Omental fat pad (tissue), 4 donors: ENCODE results near the gene RNF112. TPM values are rescaled to one million over a fixed set of nuclear protein-coding genes. Genes with fewer than 3 reads are reported as not detected.

ENCODE experiments used
- ATAC-seq: fragments of 150-250 bp; one replicate; pipeline ENCODE4 v1.9.1; 2016; ENCODE audit warnings: mild to moderate bottlenecking, moderate library complexity; ENCODE audit not compliant: low FRiP score
- DNase-seq: peaks from one replicate; pipeline ENCODE4 v3.0.0-alpha.2; 2019; ENCODE audit warnings: low spot score
- CTCF ChIP-seq, 3 donors: fragments of 450-650 bp; IDR thresholded peaks; one replicate each; pipeline ENCODE4 v1.5.1; 2016 to 2017; ENCODE audit warnings: antibody characterized with exemption in 3 of 3, mild to moderate bottlenecking in 3 of 3, moderate library complexity in 2 of 3
- total RNA-seq, 4 donors: library from RNA; depleted of rRNA; stranded (reverse); fragments of >200 nt; gene quantifications; one replicate each; pipeline ENCODE4 v1.1.0, GENCODE V29; 2016

RNF112 gene
- total RNA-seq, 4 donors from 2014 or later = 0.44 to 3.0 (median 1.7) TPM

GRCh38 chr17:19374136-19374535 lies 36.9 kb upstream of the RNF112 start:
- DNase-seq (no peak), ATAC-seq (no peak)
- no peak for TF ChIP-seq CTCF (IDR thresholded peaks at IDR 0.05)

GRCh38 chr17:19375732-19376131 lies 35.3 kb upstream of the RNF112 start:
- no peak for TF ChIP-seq CTCF (IDR thresholded peaks at IDR 0.05)
- ATAC-seq (no peak), DNase-seq (no peak)

- ATAC-seq (no peak), DNase-seq (no peak)
- TF ChIP-seq CTCF (IDR thresholded peaks at IDR 0.05) = no peak
Measured at GRCh38 chr17:19376811-19377210, 34.2 kb upstream of the RNF112 start.

GRCh38 chr17:19377602-19378415 lies 33.2 kb upstream of the RNF112 start:
- DNase-seq (peak; percentile 81), ATAC-seq (peak; percentile 97)
- no peak for TF ChIP-seq CTCF (IDR thresholded peaks at IDR 0.05)

GRCh38 chr17:19378416-19379360 lies 32.3 kb upstream of the RNF112 start, which contains the start of gene MAPK7:
Gene MAPK7, plus strand, starts transcription at chr17:19378498. Its CDS starts 403 bp downstream, at chr17:19378901.
- DNase-seq = no peak
- no peak for TF ChIP-seq CTCF (IDR thresholded peaks at IDR 0.05)
- ATAC-seq = peak; percentile 2

- no peak for TF ChIP-seq CTCF (IDR thresholded peaks at IDR 0.05)
- no peak for DNase-seq
- no peak for ATAC-seq
Measured at GRCh38 chr17:19379361-19380065, 31.5 kb upstream of the RNF112 start.
